Upper lobe of left lung (tissue), 6 donors: ENCODE data around the gene LRP1B. TPM values are rescaled to one million over a fixed set of nuclear protein-coding genes. Genes with fewer than 3 reads are reported as not detected.

Source experiments
- ATAC-seq, 2 donors: fragments of 200-7000 bp; cut with Tn5 transposase; one replicate each; pipeline ENCODE4 v1.9.1; 2022; ENCODE audit warnings: mild to moderate bottlenecking in 2 of 2, moderate library complexity in 2 of 2; ENCODE audit not compliant: low FRiP score in 2 of 2
- DNase-seq, 2 donors: peaks; one replicate each; pipeline ENCODE4 v3.0.0-alpha.2; 2019 to 2020
- H3K27ac ChIP-seq, 4 donors: fragments of 200-600 bp; sonication (generic); one replicate each; pipeline ENCODE4 v1.5.1; 2016 to 2019
- H3K27me3 ChIP-seq, 4 donors: fragments of 200-600 bp; sonication (generic); one replicate each; pipeline ENCODE4 v1.5.1; 2017 to 2019
- H3K36me3 ChIP-seq, 4 donors: fragments of 200-600 bp; sonication (generic); one replicate each; pipeline ENCODE4 v1.5.1; 2016 to 2019
- H3K4me1 ChIP-seq, 4 donors: fragments of 200-600 bp; sonication (generic); one replicate each; pipeline ENCODE4 v1.5.1; 2018 to 2019
- H3K4me3 ChIP-seq, 4 donors: fragments of 200-600 bp; sonication (generic); one replicate each; pipeline ENCODE4 v1.5.1; 2017 to 2019; ENCODE audit warnings: mild to moderate bottlenecking in 2 of 4, moderate library complexity in 1 of 4
- H3K9me3 ChIP-seq, 4 donors: fragments of 200-600 bp; sonication (generic); one replicate each; pipeline ENCODE4 v1.5.1; 2018 to 2019
- CTCF ChIP-seq, 6 experiments: fragments of 450-650 bp in 4 of 6; fragments of 200-600 bp in 2 of 6; sonication (generic) in 2 of 6; IDR thresholded peaks; one replicate each; pipeline ENCODE4 v1.5.1; 2016 to 2019; ENCODE audit warnings: antibody characterized with exemption in 6 of 6
- EP300 ChIP-seq, 4 donors: sonication (generic); formaldehyde crosslinking; IDR thresholded peaks; one replicate each; pipeline ENCODE4 v1.5.1; 2017; ENCODE audit warnings: antibody characterized with exemption in 4 of 4, control low read depth in 2 of 4
- POLR2A ChIP-seq, 4 donors: fragments of 450-650 bp; IDR thresholded peaks; one replicate each; pipeline ENCODE4 v1.5.1; 2016 to 2017; ENCODE audit warnings: antibody characterized with exemption in 4 of 4, mild to moderate bottlenecking in 2 of 4
- POLR2AphosphoS5 ChIP-seq, 2 donors: sonication (generic); formaldehyde crosslinking; IDR thresholded peaks; one replicate each; pipeline ENCODE4 v1.5.1; 2017; ENCODE audit warnings: antibody characterized with exemption in 2 of 2
- WGBS, 2 donors: methylation state at CpG; one replicate each; pipeline ENCODE4 v1.1.5; 2017 to 2018; 5-methylcytosine and 5-hydroxymethylcytosine counted together
- total RNA-seq, 6 donors: library from RNA; depleted of rRNA in 4 of 6; stranded (reverse); fragments of >200 nt in 4 of 6; gene quantifications; one replicate each; pipeline versions ENCODE4 v1.1.0 to v1.2.1, GENCODE V29; 2016 to 2021
- donor health status: DM: no; HTN: no; CAD: no; lungs with moderate emphysema.
- donor health status: DM: no; HTN: yes; CAD: no; lungs with severe emphysema.

Gene LRP1B
- total RNA-seq, 6 donors from 2014 or later, result under 0.01 to 0.46 (median 0.11) TPM

GRCh38 chr2:142065156-142065555 lies 65.7 kb downstream of the LRP1B start:
- no peak for ATAC-seq
- 94 to 98% methylated on average over 1 of the region's 1 CpG for WGBS, 2 donors
- Histone ChIP-seq H3K4me3 (no peak overlapping the region), H3K27me3 (no peaks in the 10 kb centered on the region), H3K4me1 (no peaks in the 10 kb centered on the region), H3K27ac (no peak overlapping the region), H3K36me3 (no peaks in the 10 kb centered on the region), H3K9me3 (no peaks in the 10 kb centered on the region)
- TF ChIP-seq EP300 (IDR thresholded peaks at IDR 0.05) (no peak), CTCF (IDR thresholded peaks at IDR 0.05) (no peak), POLR2A (IDR thresholded peaks at IDR 0.05) (no peak), POLR2AphosphoS5 (IDR thresholded peaks at IDR 0.05) (no peak)
- no peak for DNase-seq

- H3K4me1 ChIP-seq, result no peaks in the 10 kb centered on the region
- 63 to 68% methylated on average over 1 of the region's 1 CpG for WGBS, 2 donors
- no peaks in the 10 kb centered on the region for H3K27me3 ChIP-seq
- no peak overlapping the region for H3K4me3 ChIP-seq
- DNase-seq (no peak), ATAC-seq (no peak)
- no peaks in the 10 kb centered on the region for H3K36me3 ChIP-seq
- H3K9me3 ChIP-seq, result no peaks in the 10 kb centered on the region
- TF ChIP-seq EP300 (IDR thresholded peaks at IDR 0.05) (no peak), POLR2AphosphoS5 (IDR thresholded peaks at IDR 0.05) (no peak), CTCF (IDR thresholded peaks at IDR 0.05) (no peak), POLR2A (IDR thresholded peaks at IDR 0.05) (no peak)
- no peak overlapping the region for H3K27ac ChIP-seq
Observed at GRCh38 chr2:142061733-142062132, 69.1 kb downstream of the LRP1B start.

- no peaks in the 10 kb centered on the region for H3K27me3 ChIP-seq
- 69 to 80% methylated on average over 4 of the region's 4 CpGs for WGBS, 2 donors
Observed at GRCh38 chr2:142058149-142058548, 72.7 kb downstream of the LRP1B start.

GRCh38 chr2:142056784-142057183 lies 74.0 kb downstream of the LRP1B start:
- H3K27me3 ChIP-seq, result no peaks in the 10 kb centered on the region
- TF ChIP-seq POLR2AphosphoS5 (IDR thresholded peaks at IDR 0.05) (no peak), POLR2A (IDR thresholded peaks at IDR 0.05) (no peak), CTCF (IDR thresholded peaks at IDR 0.05) (no peak), EP300 (IDR thresholded peaks at IDR 0.05) (no peak)
- no peak for DNase-seq
- no peaks in the 10 kb centered on the region for H3K9me3 ChIP-seq
- H3K4me1 ChIP-seq, result no peaks in the 10 kb centered on the region
- H3K4me3 ChIP-seq, result no peak overlapping the region
- H3K27ac ChIP-seq, result no peak overlapping the region
- no peaks in the 10 kb centered on the region for H3K36me3 ChIP-seq
- 85 to 95% methylated on average over 3 of the region's 3 CpGs for WGBS, 2 donors
- ATAC-seq, result no peak

More at GRCh38 chr2:142058149-142058548, 72.7 kb downstream of the LRP1B start:
- Histone ChIP-seq H3K36me3 (no peaks in the 10 kb centered on the region), H3K4me3 (no peak overlapping the region), H3K4me1 (no peaks in the 10 kb centered on the region), H3K27ac (no peak overlapping the region), H3K9me3 (no peaks in the 10 kb centered on the region)
- DNase-seq (no peak), ATAC-seq (no peak)
- TF ChIP-seq POLR2AphosphoS5 (IDR thresholded peaks at IDR 0.05) (no peak), EP300 (IDR thresholded peaks at IDR 0.05) (no peak), POLR2A (IDR thresholded peaks at IDR 0.05) (no peak), CTCF (IDR thresholded peaks at IDR 0.05) (no peak)

DNA sequence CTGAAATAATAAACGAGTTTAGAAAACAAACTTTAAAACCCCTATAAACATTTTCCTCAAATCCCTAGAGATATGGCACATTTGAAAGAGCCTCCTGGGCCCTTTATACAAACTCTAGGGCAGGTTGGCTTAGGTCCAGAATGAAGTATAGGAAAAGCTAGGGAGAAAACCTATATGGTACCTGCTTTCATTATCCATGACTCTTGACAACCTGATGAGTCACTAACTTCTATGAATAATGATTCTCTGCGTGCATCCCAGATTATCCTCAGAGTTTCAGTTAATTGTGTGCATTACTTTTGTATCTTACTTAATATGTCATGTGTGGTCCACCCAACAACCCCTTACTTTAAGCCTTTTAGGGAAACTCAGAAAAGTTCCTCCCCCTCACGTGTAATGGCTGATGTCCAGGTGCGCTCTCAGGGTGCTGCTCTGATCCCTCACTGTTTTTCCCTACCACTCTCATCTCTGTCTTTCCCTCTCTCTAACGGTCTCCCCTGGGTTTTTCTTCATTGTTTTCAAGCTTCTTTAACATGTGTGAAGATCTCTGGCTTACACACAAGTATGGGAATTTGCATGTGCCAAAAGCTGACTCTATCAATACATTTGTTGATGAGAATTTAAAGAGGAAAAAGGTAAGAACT lies 78.5 kb downstream of the LRP1B start:
- H3K4me3 ChIP-seq, result no peak overlapping the region
- DNase-seq, result no peak
- TF ChIP-seq EP300 (IDR thresholded peaks at IDR 0.05) (no peak), CTCF (IDR thresholded peaks at IDR 0.05) (no peak), POLR2A (IDR thresholded peaks at IDR 0.05) (no peak), POLR2AphosphoS5 (IDR thresholded peaks at IDR 0.05) (no peak)
- H3K27me3 ChIP-seq, result no peaks in the 10 kb centered on the region
- 55 to 63% methylated on average over 5 of the region's 5 CpGs for WGBS, 2 donors
- H3K4me1 ChIP-seq, result no peaks in the 10 kb centered on the region
- ATAC-seq, result no peak
- H3K27ac ChIP-seq, result no peak overlapping the region
- H3K9me3 ChIP-seq, result no peaks in the 10 kb centered on the region
- H3K36me3 ChIP-seq, result no peaks in the 10 kb centered on the region
